SIG-M5 (cell line): Measurements from ENCODE around the gene ANKHD1.
"Not testable (repeated sequence)": the region's sequence is repeated elsewhere in the genome, so short reads cannot be mapped to it uniquely, and the experiment has no call there.

Experiments
- DNase-seq: peaks from one replicate; lab custom pipeline; 2025; lab: John Stamatoyannopoulos, UW

Gene ANKHD1

DNA sequence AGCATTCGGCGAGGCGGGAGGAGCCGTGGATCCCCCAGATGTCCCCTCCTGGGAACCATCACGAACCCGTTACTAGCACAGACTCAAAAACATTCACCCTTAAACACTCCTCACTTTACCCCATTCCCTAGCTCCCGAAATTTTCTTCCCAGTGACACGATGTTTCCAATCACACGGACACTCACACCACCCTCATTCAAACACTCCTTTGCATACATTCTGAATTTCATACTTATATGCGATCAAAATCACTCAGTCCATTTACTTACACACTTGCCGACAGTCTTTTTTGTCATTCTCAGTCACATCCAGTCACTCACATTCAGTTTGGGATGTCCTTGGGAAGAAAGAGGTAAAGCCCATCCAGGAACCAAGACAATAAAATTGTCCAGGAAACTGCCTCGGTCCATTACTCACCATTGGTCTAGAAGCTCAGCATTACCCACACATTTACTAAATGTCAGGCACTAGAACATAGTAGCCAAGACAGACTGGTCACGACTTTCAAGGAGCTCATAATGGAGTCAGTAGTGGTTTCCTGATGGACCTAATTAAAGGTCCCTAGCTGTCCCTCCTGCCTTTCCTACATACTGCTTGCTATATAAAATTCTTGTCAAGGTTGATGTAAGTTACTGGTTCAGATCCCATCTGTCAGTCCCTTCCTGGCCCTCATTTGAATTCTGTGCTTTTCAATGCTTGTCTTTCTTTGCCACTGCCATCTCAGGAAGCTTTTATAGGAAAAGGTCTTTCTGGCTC, 163.6 kb downstream of the ANKHD1 start:
- DNase-seq, result no peak

DNA sequence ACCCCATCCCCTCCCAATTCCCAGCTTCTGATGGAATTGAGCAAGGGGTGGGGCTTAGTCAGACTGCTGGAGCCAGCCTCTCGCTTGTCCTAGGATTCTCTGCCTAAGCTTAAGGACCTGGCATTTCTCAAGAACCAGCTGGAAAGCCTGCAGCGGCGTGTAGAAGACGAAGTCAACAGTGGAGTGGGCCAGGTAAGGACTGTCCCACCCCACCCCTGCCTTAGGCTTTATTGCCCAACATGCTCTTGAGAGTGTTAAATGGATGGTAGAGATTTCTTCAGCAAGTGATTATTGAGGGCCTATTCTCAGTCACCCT, 164.1 kb downstream of the ANKHD1 start:
- DNase-seq, result no peak

DNA sequence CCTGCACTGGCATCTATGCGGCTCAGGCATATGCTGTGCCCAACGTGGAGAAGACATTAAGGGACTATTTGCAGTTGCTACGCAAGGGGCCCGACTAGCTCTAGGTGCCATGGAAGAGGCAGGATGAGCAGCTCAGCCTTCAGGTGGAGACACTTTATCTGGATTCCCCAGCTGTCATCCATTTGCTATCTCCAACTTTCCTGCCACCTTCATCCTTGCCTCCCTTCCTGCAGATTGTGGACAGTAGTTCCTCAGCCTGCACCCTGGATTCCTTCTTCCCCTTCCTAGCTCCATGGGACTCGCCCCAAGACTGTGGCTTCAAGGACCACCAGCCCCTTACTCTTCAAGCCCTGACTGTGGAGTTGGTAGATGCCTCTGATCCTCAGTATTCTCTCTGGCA, 165.0 kb downstream of the ANKHD1 start:
- DNase-seq, result no peak

DNA sequence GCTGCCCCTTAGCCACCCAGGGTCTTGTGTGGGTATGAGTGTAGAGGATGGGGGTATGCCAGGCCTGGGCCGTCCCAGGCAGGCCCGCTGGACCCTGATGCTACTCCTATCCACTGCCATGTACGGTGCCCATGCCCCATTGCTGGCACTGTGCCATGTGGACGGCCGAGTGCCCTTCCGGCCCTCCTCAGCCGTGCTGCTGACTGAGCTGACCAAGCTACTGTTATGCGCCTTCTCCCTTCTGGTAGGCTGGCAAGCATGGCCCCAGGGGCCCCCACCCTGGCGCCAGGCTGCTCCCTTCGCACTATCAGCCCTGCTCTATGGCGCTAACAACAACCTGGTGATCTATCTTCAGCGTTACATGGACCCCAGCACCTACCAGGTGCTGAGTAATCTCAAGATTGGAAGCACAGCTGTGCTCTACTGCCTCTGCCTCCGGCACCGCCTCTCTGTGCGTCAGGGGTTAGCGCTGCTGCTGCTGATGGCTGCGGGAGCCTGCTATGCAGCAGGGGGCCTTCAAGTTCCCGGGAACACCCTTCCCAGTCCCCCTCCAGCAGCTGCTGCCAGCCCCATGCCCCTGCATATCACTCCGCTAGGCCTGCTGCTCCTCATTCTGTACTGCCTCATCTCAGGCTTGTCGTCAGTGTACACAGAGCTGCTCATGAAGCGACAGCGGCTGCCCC, 165.6 kb downstream of the ANKHD1 start:
- no peak for DNase-seq

DNA sequence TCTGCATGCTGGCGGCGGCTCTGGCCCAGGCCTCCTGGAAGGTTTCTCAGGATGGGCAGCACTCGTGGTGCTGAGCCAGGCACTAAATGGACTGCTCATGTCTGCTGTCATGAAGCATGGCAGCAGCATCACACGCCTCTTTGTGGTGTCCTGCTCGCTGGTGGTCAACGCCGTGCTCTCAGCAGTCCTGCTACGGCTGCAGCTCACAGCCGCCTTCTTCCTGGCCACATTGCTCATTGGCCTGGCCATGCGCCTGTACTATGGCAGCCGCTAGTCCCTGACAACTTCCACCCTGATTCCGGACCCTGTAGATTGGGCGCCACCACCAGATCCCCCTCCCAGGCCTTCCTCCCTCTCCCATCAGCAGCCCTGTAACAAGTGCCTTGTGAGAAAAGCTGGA, 166.2 kb downstream of the ANKHD1 start:
- no peak for DNase-seq

DNA sequence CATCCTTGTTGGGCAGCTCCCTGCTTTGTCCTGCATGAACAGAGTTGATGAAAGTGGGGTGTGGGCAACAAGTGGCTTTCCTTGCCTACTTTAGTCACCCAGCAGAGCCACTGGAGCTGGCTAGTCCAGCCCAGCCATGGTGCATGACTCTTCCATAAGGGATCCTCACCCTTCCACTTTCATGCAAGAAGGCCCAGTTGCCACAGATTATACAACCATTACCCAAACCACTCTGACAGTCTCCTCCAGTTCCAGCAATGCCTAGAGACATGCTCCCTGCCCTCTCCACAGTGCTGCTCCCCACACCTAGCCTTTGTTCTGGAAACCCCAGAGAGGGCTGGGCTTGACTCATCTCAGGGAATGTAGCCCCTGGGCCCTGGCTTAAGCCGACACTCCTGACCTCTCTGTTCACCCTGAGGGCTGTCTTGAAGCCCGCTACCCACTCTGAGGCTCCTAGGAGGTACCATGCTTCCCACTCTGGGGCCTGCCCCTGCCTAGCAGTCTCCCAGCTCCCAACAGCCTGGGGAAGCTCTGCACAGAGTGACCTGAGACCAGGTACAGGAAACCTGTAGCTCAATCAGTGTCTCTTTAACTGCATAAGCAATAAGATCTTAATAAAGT, 166.9 kb downstream of the ANKHD1 start:
- DNase-seq, result no peak

DNA sequence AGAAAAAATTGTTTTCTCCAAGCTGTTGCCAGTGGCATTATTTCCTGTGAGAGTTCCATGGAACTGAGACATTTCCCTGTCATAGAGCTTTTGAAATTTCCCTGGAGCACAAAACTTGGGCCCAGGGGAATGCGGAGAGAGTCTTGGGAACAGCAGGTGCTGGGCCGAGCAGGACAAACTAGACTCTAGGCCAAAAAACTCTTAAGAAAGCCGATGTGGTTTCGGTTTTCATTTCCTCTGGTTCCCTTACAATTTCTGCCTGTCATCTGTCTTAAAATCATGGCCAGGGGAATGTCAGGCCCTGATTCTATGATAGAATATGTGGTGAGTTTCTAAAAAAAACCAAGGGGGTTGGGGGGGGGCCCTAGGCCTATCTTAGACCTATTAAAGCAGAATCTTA, 167.6 kb downstream of the ANKHD1 start:
- no peak for DNase-seq

DNA sequence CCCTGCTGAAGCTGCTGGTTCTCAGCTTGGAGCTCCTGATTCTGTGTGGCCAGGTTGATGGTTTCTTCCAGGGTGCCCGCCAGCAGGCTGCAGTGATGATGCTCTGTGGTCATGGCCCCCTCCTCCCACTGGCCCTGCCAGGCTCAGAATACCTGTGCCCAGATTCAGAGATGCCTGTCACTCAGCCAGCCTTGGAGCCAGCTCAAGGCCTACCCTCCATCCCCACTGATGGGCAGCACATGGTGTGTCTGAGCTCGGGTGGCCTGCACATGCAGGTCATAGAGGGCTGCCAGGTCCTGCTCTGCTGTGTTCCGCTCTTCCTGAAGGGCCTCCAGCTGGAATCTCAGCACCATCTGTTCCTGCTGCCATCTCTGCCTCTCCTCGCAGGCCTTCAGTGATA, 168.4 kb downstream of the ANKHD1 start:
- no peak for DNase-seq

DNA sequence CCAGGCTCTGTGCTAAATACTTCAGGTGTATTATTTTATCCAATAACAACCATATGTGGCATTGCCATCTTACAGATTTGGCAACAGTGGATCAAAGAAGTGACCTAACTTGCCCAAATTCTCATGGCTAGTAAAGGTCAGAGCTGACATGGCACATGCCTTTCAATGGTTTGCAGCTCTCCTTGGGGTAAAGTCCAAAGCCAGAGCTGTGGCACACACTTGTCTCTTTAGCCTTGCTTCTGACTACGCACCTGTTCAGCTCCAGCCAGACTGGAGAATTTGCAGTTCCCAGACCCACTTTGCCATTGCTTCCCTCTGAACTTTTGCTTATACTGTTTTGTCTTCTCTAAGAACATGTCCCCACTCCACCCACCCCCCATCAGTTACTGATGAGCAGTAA, 168.9 kb downstream of the ANKHD1 start:
- no peak for DNase-seq

DNA sequence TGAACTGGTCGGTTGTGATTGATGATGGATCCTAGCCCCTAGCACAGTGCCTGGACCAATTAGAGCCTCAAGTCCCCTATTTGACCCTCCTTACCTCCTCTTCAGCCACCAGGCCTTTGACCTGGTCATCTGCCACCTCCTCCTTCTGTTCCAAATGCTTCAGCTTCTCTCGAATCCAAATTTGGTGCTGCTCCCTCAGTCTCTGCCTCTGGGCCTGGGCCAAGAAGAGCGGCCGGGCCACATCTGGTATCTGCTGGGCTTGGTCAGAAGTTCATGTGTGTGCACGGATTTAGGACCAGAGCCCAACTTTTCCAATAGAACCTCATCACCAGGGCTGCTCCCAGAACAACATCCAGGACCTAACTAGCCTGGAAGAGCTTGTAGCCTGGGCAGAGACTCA, 169.5 kb downstream of the ANKHD1 start:
- no peak for DNase-seq

DNA sequence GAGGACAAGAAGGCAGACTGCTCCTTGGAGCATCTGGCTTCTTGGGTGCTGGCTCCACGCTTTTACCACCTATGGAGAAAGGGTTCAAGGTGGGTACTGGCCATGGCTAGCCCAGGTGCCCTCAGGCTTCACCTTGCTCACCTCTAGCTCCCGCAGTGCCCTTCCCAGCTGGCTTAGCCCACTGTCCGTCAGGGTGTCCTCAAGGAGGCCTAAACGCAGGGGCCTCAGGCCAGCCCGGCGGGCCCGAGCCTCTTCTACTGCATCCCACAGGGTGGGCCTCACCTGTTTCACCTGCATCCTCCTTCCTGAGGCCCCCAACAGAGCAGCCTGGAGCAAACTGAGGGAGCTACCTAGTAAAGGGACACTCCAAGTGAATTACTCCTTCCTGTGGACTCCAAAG, 172.1 kb downstream of the ANKHD1 start:
- DNase-seq, result no peak

DNA sequence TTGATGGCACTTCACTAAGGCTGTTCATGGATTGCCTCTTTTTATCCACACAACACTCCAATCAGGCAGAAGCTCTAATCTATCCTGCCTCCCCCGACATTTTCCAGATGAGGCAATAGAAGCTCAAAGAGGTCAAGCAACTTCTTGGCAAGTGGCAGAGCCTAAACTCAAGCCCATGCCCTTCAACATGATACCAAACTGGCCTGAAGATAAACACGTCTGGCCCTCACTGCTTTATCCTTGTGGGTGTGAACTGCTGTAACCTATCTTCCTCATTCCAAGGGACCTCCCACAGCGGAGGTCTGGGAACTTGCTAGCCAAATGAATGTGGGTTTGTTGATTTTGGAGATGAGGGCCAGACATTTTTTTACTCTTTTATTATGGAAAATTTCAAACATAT, 172.5 kb downstream of the ANKHD1 start:
- DNase-seq, result no peak

DNA sequence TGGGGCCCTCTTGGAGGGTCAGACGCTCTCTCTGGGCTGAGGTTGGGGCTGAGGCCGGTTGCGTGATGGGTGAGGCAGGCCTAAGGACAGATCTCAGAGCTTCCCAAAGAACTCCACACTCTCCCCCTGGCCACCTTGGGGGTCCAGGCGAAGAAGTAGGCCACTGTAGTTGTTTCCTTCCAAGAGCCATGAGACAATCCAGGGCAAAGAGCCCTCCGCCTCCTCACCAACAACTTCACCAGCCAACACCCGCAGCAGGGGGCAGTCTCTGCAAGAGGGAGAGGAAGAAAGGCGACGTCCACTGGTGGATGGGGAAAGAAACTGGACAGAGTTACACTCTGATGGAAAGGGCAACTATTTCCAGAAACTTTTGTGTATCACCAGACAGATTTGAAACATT, 173.7 kb downstream of the ANKHD1 start:
- no peak for DNase-seq

DNA sequence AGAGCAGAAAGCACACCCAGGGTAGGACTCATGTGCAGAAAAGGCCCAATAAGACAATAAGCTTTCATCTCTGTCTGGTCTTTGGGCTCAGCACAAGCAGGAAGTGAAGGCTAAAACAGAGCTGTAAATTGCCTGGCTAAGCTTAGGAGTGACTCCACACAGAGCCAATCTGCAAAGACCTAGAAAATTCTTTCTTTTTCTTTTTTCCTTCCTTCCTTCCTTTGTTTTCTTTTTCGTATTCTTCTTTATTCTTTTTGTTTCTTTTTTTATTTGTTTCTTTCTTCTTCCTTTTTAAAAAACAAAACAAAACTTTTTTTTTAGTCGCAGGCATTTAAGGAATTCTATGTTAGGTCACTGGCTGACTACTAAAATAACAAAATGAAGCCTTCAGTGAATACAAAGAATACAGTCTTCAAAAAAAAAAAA, 175.2 kb downstream of the ANKHD1 start:
- no peak for DNase-seq

DNA sequence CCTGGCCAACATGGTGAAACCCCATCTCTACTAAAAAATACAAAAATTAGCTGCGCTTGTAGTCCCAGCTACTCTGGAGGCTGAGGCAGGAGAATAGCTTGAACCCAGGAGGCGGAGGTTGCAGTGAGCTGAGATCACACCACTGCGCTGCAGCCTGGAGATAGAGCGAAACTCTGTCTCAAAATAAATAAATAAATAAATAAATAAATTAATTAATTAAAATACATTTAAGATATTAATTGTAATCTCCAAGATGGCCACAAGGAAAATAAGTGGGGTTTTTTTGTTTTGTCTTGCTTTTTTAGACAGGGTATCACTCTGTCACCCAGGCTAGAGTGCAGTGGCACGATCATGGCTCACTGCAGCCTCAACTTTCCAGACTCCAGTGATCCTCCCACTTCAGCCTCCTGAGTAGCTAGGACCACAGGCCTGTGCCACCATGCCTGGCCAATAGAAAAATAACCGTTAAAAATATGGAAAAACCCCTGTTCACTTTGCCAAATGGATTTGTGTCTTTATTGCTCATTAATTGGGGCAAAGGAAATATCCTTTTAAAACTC, 177.6 kb downstream of the ANKHD1 start:
- DNase-seq, result not testable (repeated sequence)

DNA sequence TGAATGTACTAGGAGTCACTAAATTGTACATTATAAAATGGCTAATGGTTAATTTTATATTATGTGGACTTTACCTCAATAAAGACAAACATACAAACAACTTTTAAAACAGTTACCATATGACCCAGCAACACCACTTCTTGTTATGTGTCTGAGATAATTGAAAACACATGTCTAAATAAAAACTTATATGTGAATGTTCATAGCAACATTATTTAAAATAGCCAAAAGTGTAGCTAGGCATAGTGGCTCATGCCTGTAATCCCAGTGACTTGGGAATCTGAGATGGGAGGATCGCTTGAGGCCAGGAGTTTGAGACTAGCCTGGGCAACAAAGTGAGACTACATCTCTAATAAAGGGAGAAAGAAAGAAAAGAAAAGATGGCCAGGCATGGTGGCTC, 185.9 kb downstream of the ANKHD1 start:
- DNase-seq, result no peak

DNA sequence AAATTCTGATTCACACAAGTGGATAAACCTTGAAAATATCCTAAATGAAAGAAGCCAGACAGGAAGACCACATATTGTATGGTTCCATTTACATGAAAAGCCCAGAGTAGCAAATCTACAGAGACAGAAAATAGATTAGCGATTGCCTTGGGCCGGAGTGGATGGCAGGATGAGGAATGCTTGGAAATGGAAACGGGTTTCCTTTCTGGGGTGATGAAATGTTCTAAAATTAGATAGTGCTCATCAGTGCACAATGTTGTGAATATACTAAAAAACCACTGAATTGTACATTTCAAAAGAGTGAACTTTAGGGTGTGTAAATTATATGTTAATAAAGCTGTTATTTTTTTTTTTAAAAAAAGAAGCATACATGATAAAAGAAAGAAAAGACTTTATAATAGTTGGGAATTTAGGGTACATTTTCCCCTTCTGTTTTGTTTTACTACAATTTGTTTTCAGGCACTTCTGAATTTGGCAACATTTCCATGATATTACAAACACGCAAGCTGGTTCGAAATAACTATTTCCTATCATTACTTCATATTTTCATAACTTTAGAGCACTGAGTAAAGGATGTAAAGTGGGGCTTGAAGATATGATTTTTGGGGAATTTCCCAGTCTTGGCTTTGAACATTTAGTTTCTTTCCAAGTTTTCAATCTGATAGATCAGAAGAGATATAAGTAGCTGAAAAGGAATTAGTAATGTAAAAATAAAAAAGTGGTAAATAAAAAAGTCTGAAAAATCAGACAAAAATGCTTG, 186.9 kb downstream of the ANKHD1 start:
- no peak for DNase-seq
